B cell (primary cell): ENCODE results near the gene COG5. TPM values are rescaled to one million over a fixed set of nuclear protein-coding genes. Genes with fewer than 3 reads are reported as not detected.

Source experiments
- ATAC-seq: fragments of 200-7000 bp; cut with Tn5 transposase; one replicate; pipeline ENCODE4 v1.10.0; 2021; ENCODE audit warnings: low read depth, mild to moderate bottlenecking, moderate number of reproducible peaks, moderate library complexity
- CTCF ChIA-PET: fragments of 350-600 bp; sonication (Branson Sonifier 250); formaldehyde crosslinking; loops from one replicate; lab custom pipeline; 2021; ENCODE audit warnings: antibody characterized with exemption, inconsistent platforms; lab: Charles Lee
- POLR2A ChIA-PET: fragments of 350-600 bp; sonication (Branson Sonifier 250); formaldehyde crosslinking; loops from one replicate; lab custom pipeline; 2021; ENCODE audit warnings: antibody characterized with exemption; lab: Charles Lee
- DNase-seq: peaks from one replicate; pipeline ENCODE4 v3.0.0; 2013
- H2AFZ ChIP-seq: 2 replicates; pipeline ENCODE4 v1.6.1; 2012; ENCODE audit warnings: mild to moderate bottlenecking, low read depth, low read length; ENCODE audit not compliant: insufficient read depth, poor library complexity, severe bottlenecking
- H3K27ac ChIP-seq, 2 donors: 1 replicate in 1 of 2; 2 replicates in 1 of 2; pipeline ENCODE4 v1.5.1; 2012 to 2013; ENCODE audit warnings: low read length in 2 of 2, mild to moderate bottlenecking in 2 of 2, moderate library complexity in 1 of 2
- H3K27me3 ChIP-seq, 4 experiments: fragments of 200-600 bp in 1 of 4; sonication (generic) in 1 of 4; replicated peaks in 1 of 4; 1 replicate in 2 of 4; 2 replicates in 2 of 4; pipeline versions ENCODE4 v1.6.1 to v1.7.0; 2013 to 2016; ENCODE audit warnings: low read length in 3 of 4, mild to moderate bottlenecking in 2 of 4, mixed read lengths in 1 of 4, moderate library complexity in 1 of 4; ENCODE audit not compliant: insufficient read depth in 4 of 4, control insufficient read depth in 3 of 4; ENCODE audit errors: control extremely low read depth in 1 of 4
- H3K36me3 ChIP-seq, 2 experiments: replicated peaks in 1 of 2; 1 replicate in 1 of 2; 2 replicates in 1 of 2; pipeline versions ENCODE4 v1.6.1 to v1.7.1; 2013; ENCODE audit warnings: low read length in 1 of 2; ENCODE audit not compliant: insufficient read depth in 2 of 2, control insufficient read depth in 1 of 2; ENCODE audit errors: control extremely low read depth in 1 of 2, extremely low read depth in 1 of 2
- H3K4me1 ChIP-seq, 2 donors: fragments of 200-600 bp in 1 of 2; sonication (generic) in 1 of 2; 1 replicate in 1 of 2; 2 replicates in 1 of 2; pipeline versions ENCODE4 v1.5.1 to v1.6.1; 2013 to 2017; ENCODE audit warnings: low read length in 2 of 2; ENCODE audit not compliant: control insufficient read depth in 2 of 2, insufficient read depth in 2 of 2
- H3K4me2 ChIP-seq: replicated peaks from 2 replicates; pipeline ENCODE3; 2012; ENCODE audit warnings: mild to moderate bottlenecking, low read depth, low read length; ENCODE audit not compliant: poor library complexity, severe bottlenecking
- H3K4me3 ChIP-seq, 5 experiments: fragments of 200-600 bp in 1 of 5; sonication (generic) in 1 of 5; 1 replicate in 3 of 5; 2 replicates in 2 of 5; pipeline versions ENCODE4 v1.5.1 to v1.7.0; 2011 to 2016; ENCODE audit warnings: low read length in 4 of 5, mild to moderate bottlenecking in 4 of 5, low read depth in 2 of 5, control low read depth in 1 of 5, moderate library complexity in 1 of 5; ENCODE audit not compliant: insufficient read depth in 1 of 5; ENCODE audit errors: control extremely low read depth in 1 of 5, extremely low read depth in 1 of 5
- H3K79me2 ChIP-seq: fragments of 200-600 bp; sonication (generic); one replicate; pipeline ENCODE4 v1.6.0; 2016; ENCODE audit warnings: low read length; ENCODE audit not compliant: control insufficient read depth, insufficient read depth
- H3K9ac ChIP-seq: fragments of 200-600 bp; sonication (generic); 2 replicates; pipeline ENCODE4 v1.6.1; 2017; ENCODE audit warnings: mild to moderate bottlenecking, low read length, moderate library complexity
- H3K9me3 ChIP-seq, 3 donors: one replicate each; pipeline versions ENCODE4 v1.6.1 to v1.7.1; 2013; ENCODE audit warnings: low read length in 2 of 3; ENCODE audit not compliant: control insufficient read depth in 2 of 3, insufficient read depth in 1 of 3; ENCODE audit errors: control extremely low read depth in 1 of 3
- H4K20me1 ChIP-seq: 2 replicates; pipeline ENCODE4 v1.6.0; 2012; ENCODE audit warnings: mild to moderate bottlenecking, low read length; ENCODE audit not compliant: insufficient read depth, control insufficient read depth, poor library complexity, severe bottlenecking
- H3K27ac Mint-ChIP-seq: one replicate; pipeline ENCODE4 v1.8.0; 2021; ENCODE audit warnings: mixed read lengths
- H3K27me3 Mint-ChIP-seq: one replicate; pipeline ENCODE4 v1.8.0; 2021; ENCODE audit warnings: mixed read lengths
- H3K4me1 Mint-ChIP-seq: one replicate; pipeline ENCODE4 v1.8.0; 2021; ENCODE audit warnings: mixed read lengths
- H3K4me3 Mint-ChIP-seq: one replicate; pipeline ENCODE4 v1.8.0; 2021; ENCODE audit warnings: mixed read lengths
- H3K9me3 Mint-ChIP-seq: one replicate; pipeline ENCODE4 v1.8.0; 2022; ENCODE audit warnings: mixed read lengths; ENCODE audit not compliant: insufficient read depth
- EZH2 ChIP-seq: IDR thresholded peaks from 2 replicates; pipeline ENCODE4 v1.6.1; 2012; ENCODE audit warnings: borderline replicate concordance, low read depth, mild to moderate bottlenecking, moderate library complexity, low read length; ENCODE audit not compliant: insufficient read depth, poor library complexity, severe bottlenecking
- WGBS: methylation state at CpG from one replicate; pipeline ENCODE4 v1.1.5; 2013; ENCODE audit warnings: missing lambda C conversion rate; ENCODE audit not compliant: insufficient coverage; 5-methylcytosine and 5-hydroxymethylcytosine counted together
- intact Hi-C: fragments of 100-400 bp; cut with micrococcal nuclease; formaldehyde crosslinking; loops from one replicate; pipeline ENCODE4 v1.10.0; 2022
- polyA plus RNA-seq: library from polyadenylated mRNA; depleted of rRNA; stranded (reverse); fragments of >200 nt; gene quantifications from 2 replicates; pipeline ENCODE4 v1.2.3, GENCODE V29; 2012
- total RNA-seq, 2 donors: library from RNA; stranded (reverse); fragments of 120-200 nt in 1 of 2; gene quantifications; 1 replicate in 1 of 2; 2 replicates in 1 of 2; pipeline versions ENCODE4 v1.2.3 to v1.2.4, GENCODE V29; 2013 to 2022
- TF ChIP-seq, protein P1 (sequence below): fragments of 200-600 bp; IDR thresholded peaks from one replicate; pipeline ENCODE4 v1.8.0; 2022; ENCODE audit warnings: antibody characterized with exemption, mild to moderate bottlenecking

COG5 gene
- total and polyA plus RNA-seq, 2 donors (not counting 1 experiment from before 2014, with no cell fraction given): 7.0 to 73.0 TPM

DNA sequence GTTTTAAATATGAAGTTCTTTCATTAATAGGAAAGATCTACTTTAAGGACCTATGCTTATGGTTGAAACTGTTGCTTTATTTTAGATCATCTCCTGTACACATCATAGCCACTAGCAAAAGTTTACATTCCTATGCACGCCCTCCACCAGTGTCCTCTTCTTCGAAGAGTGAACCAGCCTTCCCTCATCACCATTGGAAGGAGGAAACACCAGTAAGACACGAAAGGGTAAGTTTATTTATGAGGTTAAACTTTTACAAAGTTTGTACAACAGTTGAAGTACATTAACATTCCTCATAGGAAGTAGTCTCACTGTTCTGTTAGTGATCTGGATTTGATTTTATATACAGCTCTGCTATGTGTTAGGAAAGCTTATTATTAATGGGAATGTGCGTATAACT is 378.0 kb downstream of the COG5 start:
- Histone ChIP-seq H3K9ac (no peak overlapping the region), H3K4me3 (no peak overlapping the region), H3K4me1 (no peaks in the 10 kb centered on the region), H2AFZ (no peak overlapping the region), H3K79me2 (peaks cover 31% of the 10 kb centered on the region), H3K36me3 (peaks cover 29 to 90% of the 10 kb centered on the region in 2 experiments), H3K27me3 (no peaks in the 10 kb centered on the region), H3K9me3 (no peaks in the 10 kb centered on the region), H3K4me2 (no peak overlapping the region), H4K20me1 (peaks cover 61% of the 10 kb centered on the region), H3K27ac (no peak overlapping the region)
- intact Hi-C loops: no loop called here
- no peak for DNase-seq
- WGBS: no CpG with 5 or more reads among the region's 4 CpGs
- no peaks in the 10 kb centered on the region for H3K27me3 Mint-ChIP-seq
- ChIA-PET POLR2A (no interaction called here), CTCF (interaction anchor here (1.1 kb wide), 1 partner anchor 39 kb away, joined by 3 read pairs; no protein-coding TSS in a partner anchor)
- no peak overlapping the region for H3K4me3 Mint-ChIP-seq
- H3K9me3 Mint-ChIP-seq: no peaks in the 10 kb centered on the region
- H3K4me1 Mint-ChIP-seq: peaks cover 2% of the 10 kb centered on the region
- TF ChIP-seq EZH2: no peak
- TF ChIP-seq, protein P1, sequence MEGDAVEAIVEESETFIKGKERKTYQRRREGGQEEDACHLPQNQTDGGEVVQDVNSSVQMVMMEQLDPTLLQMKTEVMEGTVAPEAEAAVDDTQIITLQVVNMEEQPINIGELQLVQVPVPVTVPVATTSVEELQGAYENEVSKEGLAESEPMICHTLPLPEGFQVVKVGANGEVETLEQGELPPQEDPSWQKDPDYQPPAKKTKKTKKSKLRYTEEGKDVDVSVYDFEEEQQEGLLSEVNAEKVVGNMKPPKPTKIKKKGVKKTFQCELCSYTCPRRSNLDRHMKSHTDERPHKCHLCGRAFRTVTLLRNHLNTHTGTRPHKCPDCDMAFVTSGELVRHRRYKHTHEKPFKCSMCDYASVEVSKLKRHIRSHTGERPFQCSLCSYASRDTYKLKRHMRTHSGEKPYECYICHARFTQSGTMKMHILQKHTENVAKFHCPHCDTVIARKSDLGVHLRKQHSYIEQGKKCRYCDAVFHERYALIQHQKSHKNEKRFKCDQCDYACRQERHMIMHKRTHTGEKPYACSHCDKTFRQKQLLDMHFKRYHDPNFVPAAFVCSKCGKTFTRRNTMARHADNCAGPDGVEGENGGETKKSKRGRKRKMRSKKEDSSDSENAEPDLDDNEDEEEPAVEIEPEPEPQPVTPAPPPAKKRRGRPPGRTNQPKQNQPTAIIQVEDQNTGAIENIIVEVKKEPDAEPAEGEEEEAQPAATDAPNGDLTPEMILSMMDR: no peak
- no peak for ATAC-seq
- no peak overlapping the region for H3K27ac Mint-ChIP-seq

DNA sequence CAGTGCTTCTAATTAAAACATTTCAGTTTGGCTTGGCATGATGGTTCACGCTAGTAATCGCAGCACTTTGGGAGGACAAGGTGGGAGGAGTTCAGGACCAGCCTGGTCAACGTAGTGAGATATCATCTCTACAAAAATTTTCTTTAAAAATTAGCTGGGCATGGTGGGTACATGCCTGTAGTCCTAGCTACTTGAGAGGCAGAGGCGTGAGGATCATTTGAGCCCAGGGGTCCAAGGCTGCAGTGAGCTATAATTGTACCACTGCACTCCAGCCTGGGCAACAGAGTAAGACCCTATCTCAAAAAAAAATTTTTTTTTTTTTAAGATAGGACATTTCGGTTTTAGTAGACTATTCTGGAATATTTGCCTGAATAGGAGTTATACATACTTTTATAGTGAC is 382.5 kb downstream of the COG5 start:
- Mint-ChIP-seq H3K9me3 (no peaks in the 10 kb centered on the region), H3K4me3 (no peak overlapping the region), H3K27me3 (no peaks in the 10 kb centered on the region), H3K27ac (no peak overlapping the region), H3K4me1 (peaks cover 20% of the 10 kb centered on the region)
- Histone ChIP-seq H3K27ac (no peak overlapping the region), H4K20me1 (peaks cover 84% of the 10 kb centered on the region), H2AFZ (no peak overlapping the region), H3K4me2 (no peak overlapping the region), H3K79me2 (peaks cover 77% of the 10 kb centered on the region), H3K9me3 (no peaks in the 10 kb centered on the region), H3K27me3 (no peaks in the 10 kb centered on the region), H3K9ac (no peak overlapping the region), H3K4me1 (no peaks in the 10 kb centered on the region), H3K36me3 (peaks cover 8 to 61% of the 10 kb centered on the region in 2 experiments), H3K4me3 (no peak overlapping the region)
- WGBS: 100% methylated on average over 2 of the region's 5 CpGs
- intact Hi-C loops: no loop called here
- ChIA-PET POLR2A (interaction anchor here (1.7 kb wide), 1 partner anchor 12 kb away, joined by 7 read pairs; the partner anchor contains the start of gene HBP1), CTCF (interaction anchor here (1.1 to 2.4 kb wide), 4 partner anchors 12 to 31 kb away, joined by 3 to 13 read pairs (median 6); partner anchors contain the start of gene HBP1)
- DNase-seq (no peak), ATAC-seq (no peak)
- TF ChIP-seq, protein P1: no peak
- no peak for TF ChIP-seq EZH2
